ENCODE measurements around the gene CST2. TPM values are rescaled to one million over a fixed set of nuclear protein-coding genes. Genes with fewer than 3 reads are reported as not detected.

Gene CST2
- polyA plus RNA-seq, 1 donor (not counting 4 experiments of a cell fraction or from before 2014, with no cell fraction given) = not detected

GRCh38 chr20:23874747-23875146 is 48.2 kb upstream of the CST2 start:
- DNase-seq (ENCODE audit: low read depth, low spot score) = no peak
- TF ChIP-seq EZH2 (IDR thresholded peaks at IDR 0.05; ENCODE audit: low read length) (no peak), CTCF (optimal IDR thresholded peaks at IDR 0.05 in 1 of 3, IDR thresholded peaks at IDR 0.05 in 1 of 3, conservative IDR thresholded peaks at IDR 0.05 in 1 of 3; ENCODE audit: extremely low read depth in 1 of 3, insufficient read depth in 2 of 3, low read length in 3 of 3) (no peak)
- H3K4me1 ChIP-seq (ENCODE audit: control insufficient read depth, extremely low read depth, insufficient read depth, low read length) = peaks cover 2% of the 10 kb centered on the region
- H3K9me1 ChIP-seq (ENCODE audit: control insufficient read depth, extremely low read depth, insufficient read depth, low read length) = no peaks in the 10 kb centered on the region
- H3K27me3 ChIP-seq (ENCODE audit: control insufficient read depth, extremely low read depth, insufficient read depth, low read length) = no peaks in the 10 kb centered on the region
- H2AFZ ChIP-seq (ENCODE audit: control insufficient read depth, low read length) = no peak overlapping the region
- no peaks in the 10 kb centered on the region for H3K9me3 ChIP-seq (ENCODE audit: control insufficient read depth, low read depth, low read length)
- dilution Hi-C loops (cut with MboI; ENCODE audit: extremely low pct_ligation_motif_present, low sequenced_read_pairs) = no loop called here
- H3K9ac ChIP-seq (ENCODE audit: control insufficient read depth, extremely low read depth, insufficient read depth, low read length) = no peak overlapping the region
- H3K36me3 ChIP-seq (ENCODE audit: control insufficient read depth in 2 of 2, extremely low read depth in 1 of 2, insufficient read depth in 2 of 2, low read length in 2 of 2) = no peaks in the 10 kb centered on the region
- no peak overlapping the region for H3K27ac ChIP-seq (ENCODE audit: control insufficient read depth, insufficient read depth, low read length)
- no peak overlapping the region for H3K4me2 ChIP-seq (ENCODE audit: control insufficient read depth, extremely low read depth, insufficient read depth, low read depth, low read length)
- FAIRE-seq = no peak
- H4K20me1 ChIP-seq (ENCODE audit: control insufficient read depth, extremely low read depth, insufficient read depth, low read length) = no peaks in the 10 kb centered on the region
- H3K79me2 ChIP-seq (ENCODE audit: control insufficient read depth, insufficient read depth, low read length) = no peaks in the 10 kb centered on the region
- H3K4me3 ChIP-seq (ENCODE audit: control insufficient read depth in 2 of 3, extremely low read depth in 1 of 3, insufficient read depth in 2 of 3, low read depth in 1 of 3, low read length in 3 of 3) = no peak overlapping the region

GRCh38 chr20:23873370-23874015 is 47.0 kb upstream of the CST2 start:
- FAIRE-seq = no peak
- dilution Hi-C loops (cut with MboI; ENCODE audit: extremely low pct_ligation_motif_present, low sequenced_read_pairs) = no loop called here
- Histone ChIP-seq H3K4me1 (ENCODE audit: control insufficient read depth, extremely low read depth, insufficient read depth, low read length) (peaks cover 2% of the 10 kb centered on the region), H3K27me3 (ENCODE audit: control insufficient read depth, extremely low read depth, insufficient read depth, low read length) (no peaks in the 10 kb centered on the region), H4K20me1 (ENCODE audit: control insufficient read depth, extremely low read depth, insufficient read depth, low read length) (no peaks in the 10 kb centered on the region), H3K9ac (ENCODE audit: control insufficient read depth, extremely low read depth, insufficient read depth, low read length) (no peak overlapping the region), H3K4me2 (ENCODE audit: control insufficient read depth, extremely low read depth, insufficient read depth, low read depth, low read length) (no peak overlapping the region), H3K27ac (ENCODE audit: control insufficient read depth, insufficient read depth, low read length) (no peak overlapping the region), H3K36me3 (ENCODE audit: control insufficient read depth in 2 of 2, extremely low read depth in 1 of 2, insufficient read depth in 2 of 2, low read length in 2 of 2) (no peaks in the 10 kb centered on the region), H3K4me3 (ENCODE audit: control insufficient read depth in 2 of 3, extremely low read depth in 1 of 3, insufficient read depth in 2 of 3, low read depth in 1 of 3, low read length in 3 of 3) (no peak overlapping the region), H2AFZ (ENCODE audit: control insufficient read depth, low read length) (no peak overlapping the region), H3K9me3 (ENCODE audit: control insufficient read depth, low read depth, low read length) (no peaks in the 10 kb centered on the region), H3K79me2 (ENCODE audit: control insufficient read depth, insufficient read depth, low read length) (no peaks in the 10 kb centered on the region), H3K9me1 (ENCODE audit: control insufficient read depth, extremely low read depth, insufficient read depth, low read length) (no peaks in the 10 kb centered on the region)
- TF ChIP-seq EZH2 (IDR thresholded peaks at IDR 0.05; ENCODE audit: low read length) (no peak), CTCF (optimal IDR thresholded peaks at IDR 0.05 in 1 of 3, IDR thresholded peaks at IDR 0.05 in 1 of 3, conservative IDR thresholded peaks at IDR 0.05 in 1 of 3; ENCODE audit: extremely low read depth in 1 of 3, insufficient read depth in 2 of 3, low read length in 3 of 3) (no peak)
- DNase-seq (ENCODE audit: low read depth, low spot score) = no peak

Data from keratinocyte (primary cell).